Right atrium auricular region (tissue), 2 donors: ENCODE results near the gene THSD4. TPM values are rescaled to one million over a fixed set of nuclear protein-coding genes. Genes with fewer than 3 reads are reported as not detected.

Experiments
- DNase-seq: peaks from one replicate; pipeline ENCODE4 v3.0.0-alpha.2; 2019; ENCODE audit warnings: low spot score
- H3K27ac ChIP-seq, 2 donors: fragments of 200-600 bp; sonication (generic); 1 replicate in 1 of 2; 2 replicates in 1 of 2; pipeline ENCODE4 v1.5.1; 2016 to 2019
- H3K27me3 ChIP-seq, 2 donors: fragments of 200-600 bp; sonication (generic); one replicate each; pipeline versions ENCODE4 v1.5.1 to v1.6.0; 2017 to 2019
- H3K36me3 ChIP-seq: fragments of 200-600 bp; sonication (generic); one replicate; pipeline ENCODE4 v1.5.1; 2016
- H3K4me1 ChIP-seq, 2 donors: fragments of 200-600 bp; sonication (generic); one replicate each; pipeline versions ENCODE4 v1.5.1 to v1.6.0; 2017 to 2019
- H3K4me3 ChIP-seq, 2 donors: fragments of 200-600 bp; sonication (generic); 1 replicate in 1 of 2; 2 replicates in 1 of 2; pipeline ENCODE4 v1.5.1; 2017 to 2019; ENCODE audit warnings: mild to moderate bottlenecking in 1 of 2, moderate library complexity in 1 of 2
- H3K9me3 ChIP-seq, 2 donors: fragments of 200-600 bp; sonication (generic); one replicate each; pipeline ENCODE4 v1.5.1; 2019
- total RNA-seq, 2 donors: library from RNA; depleted of rRNA; stranded (reverse); fragments of >200 nt; gene quantifications; one replicate each; pipeline ENCODE4 v1.1.0, GENCODE V29; 2016
- TF ChIP-seq, protein P1 (sequence below), 2 donors: fragments of 200-600 bp; sonication (generic); IDR thresholded peaks; one replicate each; pipeline ENCODE4 v1.5.1; 2019; ENCODE audit warnings: antibody characterized with exemption in 2 of 2

THSD4 gene
- total RNA-seq, 2 donors from 2014 or later, result 41.2 to 85.3 TPM

DNA sequence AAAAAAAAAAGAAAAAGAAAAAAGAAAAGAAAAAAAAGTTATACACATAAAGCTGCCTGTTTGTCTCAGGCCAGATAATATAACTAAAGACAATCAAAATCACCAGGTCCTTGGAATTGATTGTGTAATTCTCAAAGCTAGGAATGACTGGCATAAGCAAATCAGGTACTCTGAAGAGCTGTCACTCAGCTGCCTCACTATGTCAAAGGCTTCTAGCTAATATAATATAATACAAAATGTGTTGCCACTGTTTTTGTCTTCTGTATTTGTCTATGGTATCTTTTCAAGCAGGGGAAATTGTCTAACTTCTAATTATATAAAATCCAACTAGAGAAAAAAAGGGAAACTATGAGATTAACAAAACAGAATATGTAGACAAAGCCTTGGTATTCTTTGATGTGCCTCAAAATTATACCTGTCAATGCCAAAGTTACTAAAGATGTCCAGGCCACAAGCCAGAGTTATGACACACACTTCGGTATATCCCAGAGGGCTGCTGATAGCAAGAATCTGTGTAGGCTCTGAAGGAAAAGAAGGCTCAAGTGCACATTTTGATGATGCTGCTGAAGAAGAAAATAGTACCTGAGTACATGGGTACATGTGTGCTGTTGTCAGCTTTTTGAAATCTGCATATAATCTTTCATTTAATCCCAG lies 658.1 kb downstream of the THSD4 start:
- Histone ChIP-seq H3K27ac (no peak overlapping the region), H3K4me3 (no peak overlapping the region), H3K36me3 (no peaks in the 10 kb centered on the region), H3K4me1 (no peaks in the 10 kb centered on the region), H3K9me3 (no peaks in the 10 kb centered on the region), H3K27me3 (no peaks in the 10 kb centered on the region)
- TF ChIP-seq, protein P1, sequence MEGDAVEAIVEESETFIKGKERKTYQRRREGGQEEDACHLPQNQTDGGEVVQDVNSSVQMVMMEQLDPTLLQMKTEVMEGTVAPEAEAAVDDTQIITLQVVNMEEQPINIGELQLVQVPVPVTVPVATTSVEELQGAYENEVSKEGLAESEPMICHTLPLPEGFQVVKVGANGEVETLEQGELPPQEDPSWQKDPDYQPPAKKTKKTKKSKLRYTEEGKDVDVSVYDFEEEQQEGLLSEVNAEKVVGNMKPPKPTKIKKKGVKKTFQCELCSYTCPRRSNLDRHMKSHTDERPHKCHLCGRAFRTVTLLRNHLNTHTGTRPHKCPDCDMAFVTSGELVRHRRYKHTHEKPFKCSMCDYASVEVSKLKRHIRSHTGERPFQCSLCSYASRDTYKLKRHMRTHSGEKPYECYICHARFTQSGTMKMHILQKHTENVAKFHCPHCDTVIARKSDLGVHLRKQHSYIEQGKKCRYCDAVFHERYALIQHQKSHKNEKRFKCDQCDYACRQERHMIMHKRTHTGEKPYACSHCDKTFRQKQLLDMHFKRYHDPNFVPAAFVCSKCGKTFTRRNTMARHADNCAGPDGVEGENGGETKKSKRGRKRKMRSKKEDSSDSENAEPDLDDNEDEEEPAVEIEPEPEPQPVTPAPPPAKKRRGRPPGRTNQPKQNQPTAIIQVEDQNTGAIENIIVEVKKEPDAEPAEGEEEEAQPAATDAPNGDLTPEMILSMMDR (IDR thresholded peaks at IDR 0.05), result no peak
- no peak for DNase-seq

DNA sequence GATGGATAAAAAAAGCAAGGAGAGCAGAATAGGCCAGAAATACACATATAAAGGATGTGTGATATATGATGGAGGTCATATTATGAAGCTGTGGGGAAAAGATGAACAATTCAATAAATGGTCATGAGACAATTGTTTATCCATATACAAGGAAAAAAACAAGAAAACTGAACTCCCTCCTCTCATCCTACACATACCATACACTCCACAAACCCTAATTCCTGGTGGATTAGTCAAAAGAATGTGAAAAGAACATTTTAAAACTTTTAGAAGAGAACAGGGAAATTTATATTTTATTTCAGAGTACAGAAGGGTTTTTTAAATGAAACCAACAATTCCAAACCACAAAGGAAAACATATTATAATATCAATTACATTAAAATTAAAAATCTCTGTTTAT lies 660.6 kb downstream of the THSD4 start:
- H3K4me1 ChIP-seq, result peaks cover 0 to 11% of the 10 kb centered on the region in 2 donors
- TF ChIP-seq, protein P1 (IDR thresholded peaks at IDR 0.05), result no peak
- no peak overlapping the region for H3K4me3 ChIP-seq
- DNase-seq, result no peak
- H3K9me3 ChIP-seq, result no peaks in the 10 kb centered on the region
- no peaks in the 10 kb centered on the region for H3K27me3 ChIP-seq
- H3K27ac ChIP-seq, result no peak overlapping the region
- no peaks in the 10 kb centered on the region for H3K36me3 ChIP-seq

DNA sequence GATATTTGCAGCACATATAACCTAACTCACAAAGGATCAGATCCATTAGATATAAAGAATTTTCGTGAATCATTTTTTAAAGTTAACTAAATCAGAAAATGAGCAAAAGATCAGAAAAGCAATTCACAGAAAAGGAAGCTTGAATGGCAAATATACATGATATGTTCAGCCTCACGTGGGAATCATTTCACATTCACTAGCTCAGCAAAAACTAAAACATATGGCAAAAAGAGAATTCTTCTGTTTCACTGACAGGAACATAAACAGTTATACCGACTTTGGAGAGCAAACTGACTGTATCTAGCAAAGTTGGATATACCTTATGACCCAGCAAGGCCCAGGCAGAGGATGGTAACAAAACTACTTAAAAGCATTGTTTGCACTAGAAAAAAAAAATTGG lies 661.0 kb downstream of the THSD4 start:
- H3K9me3 ChIP-seq, result no peaks in the 10 kb centered on the region
- TF ChIP-seq, protein P1 (IDR thresholded peaks at IDR 0.05), result no peak
- H3K4me1 ChIP-seq, result peaks cover 0 to 12% of the 10 kb centered on the region in 2 donors
- H3K4me3 ChIP-seq, result no peak overlapping the region
- H3K27me3 ChIP-seq, result no peaks in the 10 kb centered on the region
- DNase-seq, result no peak
- no peaks in the 10 kb centered on the region for H3K36me3 ChIP-seq
- H3K27ac ChIP-seq, result no peak overlapping the region

DNA sequence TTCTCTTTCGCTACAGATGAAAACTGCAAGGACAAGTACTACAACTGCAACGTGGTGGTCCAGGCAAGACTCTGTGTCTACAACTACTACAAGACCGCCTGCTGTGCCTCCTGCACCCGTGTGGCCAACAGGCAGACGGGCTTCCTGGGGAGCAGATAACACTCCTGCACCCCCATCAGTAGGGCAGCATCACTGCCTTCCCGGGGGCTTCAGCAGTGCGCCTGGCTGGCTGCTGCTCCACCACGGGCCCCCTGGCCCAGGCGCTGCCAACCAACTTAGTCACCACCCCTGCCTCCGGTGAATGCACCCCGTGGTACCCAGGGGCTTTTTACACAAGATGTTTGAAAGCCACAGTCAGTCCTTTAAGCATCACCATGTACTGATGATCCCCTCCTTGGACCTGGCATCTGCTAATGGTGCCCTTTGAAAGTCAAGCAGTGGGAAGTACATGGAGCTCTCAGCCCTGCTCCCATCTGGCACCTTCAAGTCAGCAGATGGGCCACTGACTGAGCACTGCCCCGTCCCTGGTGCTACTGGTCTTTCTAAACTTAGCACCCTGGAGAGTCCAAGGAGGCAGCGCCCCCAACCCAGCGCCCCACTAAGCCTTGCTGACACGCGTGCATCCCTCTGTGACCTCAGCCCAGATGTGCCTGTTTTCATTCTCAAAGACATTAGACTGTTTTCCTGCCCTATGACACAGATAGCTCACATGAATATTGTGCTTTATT lies 662.1 kb downstream of the THSD4 start:
- peaks cover 0 to 12% of the 10 kb centered on the region in 2 donors for H3K4me1 ChIP-seq
- no peak overlapping the region for H3K4me3 ChIP-seq
- no peaks in the 10 kb centered on the region for H3K27me3 ChIP-seq
- TF ChIP-seq, protein P1 (IDR thresholded peaks at IDR 0.05), result no peak
- H3K9me3 ChIP-seq, result no peaks in the 10 kb centered on the region
- DNase-seq, result no peak
- H3K36me3 ChIP-seq, result no peaks in the 10 kb centered on the region
- H3K27ac ChIP-seq, result no peak overlapping the region

DNA sequence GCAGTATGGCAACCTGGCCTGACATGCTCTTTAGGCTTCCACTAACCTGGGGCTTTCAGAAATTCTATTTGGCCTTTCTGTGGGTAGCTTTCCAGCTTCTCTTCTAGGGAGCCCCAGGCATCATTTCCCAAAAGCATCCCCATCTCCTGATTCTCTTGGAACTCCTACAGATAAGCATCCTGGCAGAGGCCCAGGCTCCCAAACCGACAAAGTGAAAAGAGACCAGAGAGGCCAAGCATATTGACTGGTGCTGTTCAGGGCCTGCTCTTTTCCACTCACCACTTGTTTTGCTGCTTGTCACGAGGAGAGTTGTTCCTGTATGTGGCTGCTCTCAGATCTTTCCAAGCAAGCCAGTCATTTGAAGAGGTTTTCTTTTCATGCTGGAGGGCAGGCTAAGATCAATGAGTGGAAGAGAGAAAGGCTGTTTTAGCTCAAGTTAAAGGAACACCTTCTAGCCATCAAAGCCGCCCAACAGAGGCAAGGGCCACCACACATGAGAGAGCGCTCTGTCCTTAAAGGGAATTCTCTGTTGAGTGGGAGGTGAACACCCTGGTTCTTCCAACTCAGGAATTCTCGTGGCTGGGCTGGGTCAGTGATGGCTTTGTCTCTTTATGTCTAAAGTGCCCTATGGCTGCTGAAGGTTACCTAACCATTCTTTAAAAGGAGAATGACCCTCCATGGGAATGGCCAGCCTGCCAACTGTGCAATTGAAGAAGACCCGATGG lies 664.0 kb downstream of the THSD4 start:
- TF ChIP-seq, protein P1 (IDR thresholded peaks at IDR 0.05), result no peak
- peaks cover 0 to 12% of the 10 kb centered on the region in 2 donors for H3K4me1 ChIP-seq
- no peaks in the 10 kb centered on the region for H3K27me3 ChIP-seq
- H3K27ac ChIP-seq, result no peak overlapping the region
- H3K36me3 ChIP-seq, result no peaks in the 10 kb centered on the region
- DNase-seq, result peak; percentile 53
- H3K4me3 ChIP-seq, result no peak overlapping the region
- H3K9me3 ChIP-seq, result no peaks in the 10 kb centered on the region
